Motor neuron (in vitro differentiated cells): ENCODE data around the gene SCG3. TPM values are rescaled to one million over a fixed set of nuclear protein-coding genes. Genes with fewer than 3 reads are reported as not detected.

ENCODE experiments used
- ATAC-seq, 8 experiments: fragments of 200-7000 bp; cut with Tn5 transposase; replicated peaks in 6 of 8; 2 replicates each; pipeline ENCODE4 v1.8.0; 2021; ENCODE audit warnings: mild to moderate bottlenecking in 8 of 8, moderate library complexity in 8 of 8
- H3K27ac ChIP-seq, 2 donors: fragments of 250-450 bp; sonication (Bioruptor Pico); 2 replicates each; pipeline ENCODE4 v1.9.0; 2021; ENCODE audit warnings: antibody characterized with exemption in 2 of 2, mild to moderate bottlenecking in 2 of 2, moderate library complexity in 1 of 2
- H3K4me1 ChIP-seq, 2 donors: fragments of 250-450 bp; sonication (Bioruptor Pico); replicated peaks in 1 of 2; 2 replicates each; pipeline ENCODE4 v1.6.1; 2021; ENCODE audit warnings: antibody characterized with exemption in 2 of 2, mild to moderate bottlenecking in 2 of 2, moderate library complexity in 1 of 2
- H3K4me3 ChIP-seq, 5 donors: fragments of 250-450 bp; sonication (Bioruptor Pico); 2 replicates each; pipeline ENCODE4 v1.9.0; 2021; ENCODE audit warnings: antibody characterized with exemption in 5 of 5, mild to moderate bottlenecking in 5 of 5, moderate library complexity in 4 of 5
- WGBS, 10 experiments: fragments of 450-650 bp; shearing (Covaris generic); methylation state at CpG; one replicate each; pipeline ENCODE4 v1.0.0; 2022; 5-methylcytosine and 5-hydroxymethylcytosine counted together
- in situ Hi-C, 9 experiments: fragments of 400-800 bp; cut with MboI; loops; one replicate each; pipeline ENCODE4 v1.15.0; 2021; ENCODE audit warnings: low sequenced_read_pairs in 9 of 9, low pct_unique_long_range_greater_than_20kb in 2 of 9; ENCODE audit not compliant: unreplicated experiment in 9 of 9
- total RNA-seq, 8 experiments: library from RNA; unstranded; fragments of 300-600 nt; gene quantifications; 2 replicates each; pipeline versions ENCODE4 v1.2.3 to v1.2.4, GENCODE V29; 2022

SCG3 gene
- total RNA-seq, 8 experiments from 2014 or later: 0.10 to 67.6 (median 30.0) TPM

- 57 to 100% (median 78%) methylated on average over 2 to 7 of the region's 8 CpGs; no CpG with 5 or more reads in 1 of the 10 experiments for WGBS, 10 experiments
- H3K4me3 ChIP-seq: no peak overlapping the region
- H3K27ac ChIP-seq: no peak overlapping the region
- no peak for ATAC-seq
- H3K4me1 ChIP-seq: no peaks in the 10 kb centered on the region
- in situ Hi-C loops: no loop called here
These were observed 39.1 kb downstream of the SCG3 start for GRCh38 chr15:51720201-51720995.

GRCh38 chr15:51721199-51721960 is 40.1 kb downstream of the SCG3 start:
- in situ Hi-C loops: no loop called here
- Histone ChIP-seq H3K4me3 (no peak overlapping the region), H3K4me1 (peaks cover 0 to 6% of the 10 kb centered on the region in 2 donors), H3K27ac (no peak overlapping the region)
- 33 to 100% (median 84%) methylated on average over 1 to 5 of the region's 5 CpGs for WGBS, 10 experiments
- no peak for ATAC-seq

GRCh38 chr15:51724199-51724598 is 42.9 kb downstream of the SCG3 start:
- WGBS, 10 experiments: 90 to 100% (median 94%) methylated on average over 2 of the region's 2 CpGs
- in situ Hi-C loops: no loop called here
- Histone ChIP-seq H3K27ac (no peak overlapping the region), H3K4me1 (peaks cover 0 to 12% of the 10 kb centered on the region in 2 donors), H3K4me3 (no peak overlapping the region)
- no peak for ATAC-seq

GRCh38 chr15:51724673-51725072 is 43.4 kb downstream of the SCG3 start:
- ATAC-seq: no peak
- in situ Hi-C loops: no loop called here
- WGBS, 10 experiments: 10 to 100% (median 67%) methylated on average over 1 of the region's 1 CpG; no CpG with 5 or more reads in 3 of the 10 experiments
- no peak overlapping the region for H3K27ac ChIP-seq
- peaks cover 0 to 12% of the 10 kb centered on the region in 2 donors for H3K4me1 ChIP-seq
- no peak overlapping the region for H3K4me3 ChIP-seq

- H3K4me3 ChIP-seq: no peak overlapping the region
- peak; percentile 97 to 100 (median 100) for ATAC-seq
- H3K4me1 ChIP-seq: peaks cover 0 to 12% of the 10 kb centered on the region in 2 donors
- in situ Hi-C loops: no loop called here
- H3K27ac ChIP-seq: no peak overlapping the region
- WGBS, 10 experiments: 0 to 33% (median 16%) methylated on average over 1 to 5 of the region's 5 CpGs; no CpG with 5 or more reads in 2 of the 10 experiments
These were observed 45.2 kb downstream of the SCG3 start for GRCh38 chr15:51726302-51727073.

GRCh38 chr15:51727141-51727897 is 46.0 kb downstream of the SCG3 start:
- in situ Hi-C loops: no loop called here

GRCh38 chr15:51731549-51732267 is 50.4 kb downstream of the SCG3 start:
- 29 to 100% (median 78%) methylated on average over 1 to 5 of the region's 5 CpGs; no CpG with 5 or more reads in 1 of the 10 experiments for WGBS, 10 experiments
- H3K4me3 ChIP-seq: no peak overlapping the region
- in situ Hi-C loops: no loop called here

More at GRCh38 chr15:51727141-51727897, 46.0 kb downstream of the SCG3 start:
- no peak overlapping the region for H3K4me3 ChIP-seq
- peaks cover 0 to 12% of the 10 kb centered on the region in 2 donors for H3K4me1 ChIP-seq
- 30 to 97% (median 79%) methylated on average over 1 to 4 of the region's 4 CpGs; no CpG with 5 or more reads in 3 of the 10 experiments for WGBS, 10 experiments
- ATAC-seq: peak in 6 of 8 experiments; percentile 19 to 77 (median 56)
- peak overlapping the region in 1 of 2 donors; percentile 5 for H3K27ac ChIP-seq

GRCh38 chr15:51732646-51733045 is 51.3 kb downstream of the SCG3 start:
- no peak for ATAC-seq
- peaks cover 0 to 6% of the 10 kb centered on the region in 2 donors for H3K4me1 ChIP-seq
- no peak overlapping the region for H3K4me3 ChIP-seq
- in situ Hi-C loops: no loop called here
- 67 to 92% (median 90%) methylated on average over 2 of the region's 2 CpGs; no CpG with 5 or more reads in 4 of the 10 experiments for WGBS, 10 experiments
- H3K27ac ChIP-seq: no peak overlapping the region

More at GRCh38 chr15:51731549-51732267, 50.4 kb downstream of the SCG3 start:
- Histone ChIP-seq H3K27ac (no peak overlapping the region), H3K4me1 (peaks cover 0 to 8% of the 10 kb centered on the region in 2 donors)
- ATAC-seq: peak in 2 of 8 experiments; percentile 52 to 58

- in situ Hi-C loops: no loop called here
- Histone ChIP-seq H3K4me3 (no peak overlapping the region), H3K4me1 (peaks cover 0 to 9% of the 10 kb centered on the region in 2 donors), H3K27ac (no peak overlapping the region)
- ATAC-seq: no peak
- 50 to 90% (median 75%) methylated on average over 1 to 5 of the region's 5 CpGs for WGBS, 10 experiments
These were observed 54.1 kb downstream of the SCG3 start for GRCh38 chr15:51735228-51736010.

- no peak overlapping the region for H3K27ac ChIP-seq
- ATAC-seq: no peak
- in situ Hi-C loops: no loop called here
- peak overlapping the region in 1 of 5 donors; percentile 46 for H3K4me3 ChIP-seq
- 63 to 100% (median 87%) methylated on average over 1 to 3 of the region's 3 CpGs for WGBS, 10 experiments
- H3K4me1 ChIP-seq: peaks cover 0 to 9% of the 10 kb centered on the region in 2 donors
These were observed 54.8 kb downstream of the SCG3 start for GRCh38 chr15:51736069-51736468.
